ENCODE measurements around the gene MRPS34.
"Not testable (repeated sequence)": the region's sequence is repeated elsewhere in the genome, so short reads cannot be mapped to it uniquely, and the experiment has no call there.

The MRPS34 gene

DNA sequence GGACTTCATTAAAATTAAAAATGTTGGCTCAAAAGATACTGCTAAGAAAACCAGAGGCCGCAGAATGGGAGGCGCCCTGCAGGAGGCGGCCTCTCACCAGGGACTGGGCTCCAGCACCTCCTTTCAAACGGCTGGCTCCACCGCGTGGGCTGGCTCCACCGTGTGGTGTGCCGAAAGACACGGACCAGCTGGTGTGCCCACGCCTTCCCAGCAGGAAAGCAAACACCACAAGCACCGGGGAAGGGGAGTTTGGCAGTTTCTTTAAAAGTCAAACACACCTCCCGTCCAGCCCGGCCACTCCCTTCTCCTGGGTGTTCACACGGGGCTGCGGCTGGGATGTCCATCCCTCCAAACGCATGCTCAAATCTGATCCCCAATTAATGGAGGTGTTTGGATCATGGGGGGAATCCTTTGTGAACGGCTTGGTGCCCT, 39.8 kb upstream of the MRPS34 start:
- Histone ChIP-seq H3K27ac (ENCODE audit: low read depth, low read length) (no peak overlapping the region), H3K36me3 (ENCODE audit: control insufficient read depth, insufficient read depth, low read length) (peaks cover 27% of the 10 kb centered on the region), H3K4me1 (ENCODE audit: control insufficient read depth, insufficient read depth, low read length) (no peaks in the 10 kb centered on the region), H3K27me3 (ENCODE audit: control insufficient read depth, insufficient read depth, low read length) (no peaks in the 10 kb centered on the region), H3K4me3 (ENCODE audit: low read length) (no peak overlapping the region), H3K9ac (ENCODE audit: low read length) (no peak overlapping the region)

DNA sequence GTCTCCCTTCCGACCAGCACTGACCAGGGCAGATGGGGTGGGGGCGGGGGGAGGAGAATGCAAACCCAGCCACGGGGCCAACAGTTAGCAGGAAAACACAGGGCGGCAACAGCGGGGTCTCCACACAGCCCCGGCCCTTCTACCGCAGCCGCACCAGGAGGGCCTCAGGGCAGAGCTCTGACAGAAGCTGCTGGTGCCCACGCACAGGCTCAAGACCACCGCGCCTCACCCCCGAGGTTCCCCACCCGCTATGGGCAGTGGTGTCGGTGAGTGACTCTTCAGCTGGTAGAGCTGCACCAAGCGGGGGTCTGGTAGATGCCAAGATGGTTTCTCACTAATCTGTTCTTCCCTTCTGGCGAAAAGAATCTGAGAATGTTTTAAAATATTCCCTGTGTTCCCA, 37.6 kb upstream of the MRPS34 start:
- Histone ChIP-seq H3K27me3 (ENCODE audit: control insufficient read depth, insufficient read depth, low read length) (no peaks in the 10 kb centered on the region), H3K27ac (ENCODE audit: low read depth, low read length) (no peak overlapping the region), H3K9ac (ENCODE audit: low read length) (no peak overlapping the region), H3K4me1 (ENCODE audit: control insufficient read depth, insufficient read depth, low read length) (no peaks in the 10 kb centered on the region), H3K4me3 (ENCODE audit: low read length) (no peak overlapping the region), H3K36me3 (ENCODE audit: control insufficient read depth, insufficient read depth, low read length) (peaks cover 20% of the 10 kb centered on the region)

GRCh38 chr16:1810106-1810505, 37.2 kb upstream of the MRPS34 start:
- no peak overlapping the region for H3K9ac ChIP-seq (ENCODE audit: low read length)
- no peak overlapping the region for H3K27ac ChIP-seq (ENCODE audit: low read depth, low read length)
- no peak overlapping the region for H3K4me3 ChIP-seq (ENCODE audit: low read length)
- no peaks in the 10 kb centered on the region for H3K4me1 ChIP-seq (ENCODE audit: control insufficient read depth, insufficient read depth, low read length)
- no peaks in the 10 kb centered on the region for H3K27me3 ChIP-seq (ENCODE audit: control insufficient read depth, insufficient read depth, low read length)
- H3K36me3 ChIP-seq (ENCODE audit: control insufficient read depth, insufficient read depth, low read length) = peaks cover 20% of the 10 kb centered on the region

DNA sequence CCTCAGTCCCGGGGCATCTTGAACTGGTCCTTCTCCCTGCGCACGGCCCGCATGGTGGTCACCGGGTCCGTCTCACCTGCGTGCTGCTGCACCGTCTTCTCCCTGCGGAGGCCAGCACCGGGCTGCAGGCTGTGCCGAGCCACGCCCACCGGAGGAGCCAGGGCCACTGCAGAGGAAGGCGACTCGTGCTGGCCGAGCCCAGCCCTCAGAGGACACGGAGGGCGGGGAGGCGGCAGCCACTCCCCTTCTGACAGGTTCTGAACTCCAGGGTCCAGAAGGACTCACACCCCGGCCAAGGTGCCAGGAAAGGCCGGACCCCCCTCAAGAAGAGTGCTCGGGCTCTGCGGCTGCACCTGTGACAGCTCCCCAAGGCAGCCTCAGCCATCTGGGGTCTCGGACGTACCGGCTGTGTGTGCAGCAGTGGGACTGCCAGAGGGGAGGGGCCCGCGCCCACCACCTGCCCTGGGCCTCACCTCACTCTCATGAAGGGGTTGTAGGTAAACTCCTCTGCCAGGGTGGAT, 36.4 kb upstream of the MRPS34 start:
- no peak overlapping the region for H3K27ac ChIP-seq (ENCODE audit: low read depth, low read length)
- H3K36me3 ChIP-seq (ENCODE audit: control insufficient read depth, insufficient read depth, low read length) = peaks cover 20% of the 10 kb centered on the region
- H3K9ac ChIP-seq (ENCODE audit: low read length) = no peak overlapping the region
- no peaks in the 10 kb centered on the region for H3K4me1 ChIP-seq (ENCODE audit: control insufficient read depth, insufficient read depth, low read length)
- no peak overlapping the region for H3K4me3 ChIP-seq (ENCODE audit: low read length)
- no peaks in the 10 kb centered on the region for H3K27me3 ChIP-seq (ENCODE audit: control insufficient read depth, insufficient read depth, low read length)

DNA sequence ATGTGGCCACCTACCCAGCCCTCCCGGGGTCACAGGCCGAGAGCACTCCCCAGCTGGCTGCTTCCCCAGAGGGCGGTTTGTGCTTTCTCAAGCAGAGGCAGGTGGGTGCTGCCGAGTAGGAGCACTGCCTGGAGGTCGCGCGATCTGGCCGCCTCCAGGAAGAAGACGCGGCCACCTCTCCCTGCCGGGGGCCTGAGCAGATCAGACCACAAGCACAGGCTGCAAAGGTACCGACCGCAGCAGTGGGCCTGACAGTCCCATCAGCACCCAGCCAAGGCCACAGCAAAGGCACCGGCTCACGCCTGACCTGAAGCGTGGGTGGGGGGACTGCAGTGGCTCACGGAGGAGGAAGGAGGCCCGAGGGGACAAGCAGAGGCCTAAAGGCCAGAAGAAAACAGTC, 35.8 kb upstream of the MRPS34 start:
- Histone ChIP-seq H3K36me3 (ENCODE audit: control insufficient read depth, insufficient read depth, low read length) (peaks cover 20% of the 10 kb centered on the region), H3K9ac (ENCODE audit: low read length) (no peak overlapping the region), H3K4me1 (ENCODE audit: control insufficient read depth, insufficient read depth, low read length) (no peaks in the 10 kb centered on the region), H3K27me3 (ENCODE audit: control insufficient read depth, insufficient read depth, low read length) (no peaks in the 10 kb centered on the region), H3K27ac (ENCODE audit: low read depth, low read length) (no peak overlapping the region), H3K4me3 (ENCODE audit: low read length) (no peak overlapping the region)

DNA sequence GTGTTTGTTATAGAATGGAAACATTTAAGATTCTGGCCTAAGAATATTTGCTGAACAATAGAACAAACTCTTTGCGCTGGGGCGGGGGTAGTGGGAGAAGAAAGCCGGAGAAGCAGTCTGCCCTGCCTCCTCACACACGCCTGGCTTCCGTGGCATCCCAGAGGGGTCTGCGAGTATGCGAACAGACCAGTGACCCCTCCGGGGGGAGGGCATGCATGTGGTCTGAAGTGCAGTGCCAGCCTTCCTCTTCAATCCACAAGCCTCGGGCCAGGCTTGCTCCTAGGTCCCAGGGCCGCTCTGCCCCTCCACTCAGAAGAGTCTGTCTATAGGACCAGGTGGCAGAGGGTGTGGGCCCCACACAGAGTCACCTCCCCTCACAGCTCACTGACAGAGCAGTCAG, 34.7 kb upstream of the MRPS34 start:
- H3K9ac ChIP-seq (ENCODE audit: low read length) = no peak overlapping the region
- no peak overlapping the region for H3K4me3 ChIP-seq (ENCODE audit: low read length)
- H3K27ac ChIP-seq (ENCODE audit: low read depth, low read length) = no peak overlapping the region
- H3K36me3 ChIP-seq (ENCODE audit: control insufficient read depth, insufficient read depth, low read length) = peaks cover 20% of the 10 kb centered on the region
- H3K4me1 ChIP-seq (ENCODE audit: control insufficient read depth, insufficient read depth, low read length) = no peaks in the 10 kb centered on the region
- H3K27me3 ChIP-seq (ENCODE audit: control insufficient read depth, insufficient read depth, low read length) = no peaks in the 10 kb centered on the region

DNA sequence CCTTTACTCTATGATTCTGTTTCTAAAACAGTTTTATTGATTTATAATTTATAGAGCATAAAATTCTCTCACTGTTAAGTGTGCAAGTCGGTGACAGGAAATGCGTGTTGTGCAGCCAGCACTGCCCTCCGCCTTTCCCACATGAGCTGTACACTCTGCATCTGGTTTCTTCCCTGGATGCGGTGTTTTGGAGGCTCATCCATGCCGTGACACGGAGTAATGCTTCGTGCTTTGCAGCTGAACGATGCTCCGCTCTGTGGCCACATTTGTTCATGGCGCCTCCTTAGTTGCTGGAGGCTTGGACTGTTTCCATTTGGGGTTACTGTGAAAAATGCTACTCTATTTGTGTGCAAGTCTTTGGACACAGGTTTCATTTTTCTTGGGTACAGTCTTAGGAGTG, 27.8 kb upstream of the MRPS34 start:
- no peaks in the 10 kb centered on the region for H3K4me1 ChIP-seq (ENCODE audit: control insufficient read depth, insufficient read depth, low read length)
- no peaks in the 10 kb centered on the region for H3K36me3 ChIP-seq (ENCODE audit: control insufficient read depth, insufficient read depth, low read length)
- H3K27ac ChIP-seq (ENCODE audit: low read depth, low read length) = no peak overlapping the region
- no peak overlapping the region for H3K9ac ChIP-seq (ENCODE audit: low read length)
- H3K4me3 ChIP-seq (ENCODE audit: low read length) = no peak overlapping the region
- H3K27me3 ChIP-seq (ENCODE audit: control insufficient read depth, insufficient read depth, low read length) = no peaks in the 10 kb centered on the region

GRCh38 chr16:1799263-1799662, 26.3 kb upstream of the MRPS34 start:
- not testable (repeated sequence) for H3K36me3 ChIP-seq (ENCODE audit: control insufficient read depth, insufficient read depth, low read length); H3K27ac ChIP-seq (ENCODE audit: low read depth, low read length); H3K4me3 ChIP-seq (ENCODE audit: low read length); H3K27me3 ChIP-seq (ENCODE audit: control insufficient read depth, insufficient read depth, low read length); H3K9ac ChIP-seq (ENCODE audit: low read length); H3K4me1 ChIP-seq (ENCODE audit: control insufficient read depth, insufficient read depth, low read length)

- no peaks in the 10 kb centered on the region for H3K36me3 ChIP-seq (ENCODE audit: control insufficient read depth, insufficient read depth, low read length)
- no peak overlapping the region for H3K9ac ChIP-seq (ENCODE audit: low read length)
- H3K27me3 ChIP-seq (ENCODE audit: control insufficient read depth, insufficient read depth, low read length) = no peaks in the 10 kb centered on the region
- no peak overlapping the region for H3K4me3 ChIP-seq (ENCODE audit: low read length)
- no peak overlapping the region for H3K27ac ChIP-seq (ENCODE audit: low read depth, low read length)
- H3K4me1 ChIP-seq (ENCODE audit: control insufficient read depth, insufficient read depth, low read length) = no peaks in the 10 kb centered on the region
Measured at GRCh38 chr16:1794908-1795666, 22.2 kb upstream of the MRPS34 start.

- Histone ChIP-seq H3K27ac (ENCODE audit: low read depth, low read length) (no peak overlapping the region), H3K9ac (ENCODE audit: low read length) (no peak overlapping the region), H3K4me3 (ENCODE audit: low read length) (no peak overlapping the region)
Measured at GRCh38 chr16:1794221-1794871, 21.4 kb upstream of the MRPS34 start.

GRCh38 chr16:1793578-1794220, 20.8 kb upstream of the MRPS34 start, which contains the start of gene IGFALS:
Gene IGFALS (minus strand): TSS chr16:1793705. CDS start chr16:1793652, 53 bp downstream.
- peaks cover 3% of the 10 kb centered on the region for H3K36me3 ChIP-seq (ENCODE audit: control insufficient read depth, insufficient read depth, low read length)
- H3K4me3 ChIP-seq (ENCODE audit: low read length) = no peak within 1 kb of the TSS
- H3K4me1 ChIP-seq (ENCODE audit: control insufficient read depth, insufficient read depth, low read length) = no peaks in the 10 kb centered on the region
- H3K27me3 ChIP-seq (ENCODE audit: control insufficient read depth, insufficient read depth, low read length) = no peaks in the 10 kb centered on the region
- no peak within 1 kb of the TSS for H3K9ac ChIP-seq (ENCODE audit: low read length)
- H3K27ac ChIP-seq (ENCODE audit: low read depth, low read length) = no peak within 1 kb of the TSS

More at GRCh38 chr16:1794221-1794871, 21.4 kb upstream of the MRPS34 start:
- Histone ChIP-seq H3K27me3 (ENCODE audit: control insufficient read depth, insufficient read depth, low read length) (no peaks in the 10 kb centered on the region), H3K36me3 (ENCODE audit: control insufficient read depth, insufficient read depth, low read length) (no peaks in the 10 kb centered on the region), H3K4me1 (ENCODE audit: control insufficient read depth, insufficient read depth, low read length) (no peaks in the 10 kb centered on the region)

- no peaks in the 10 kb centered on the region for H3K4me1 ChIP-seq (ENCODE audit: control insufficient read depth, insufficient read depth, low read length)
- peaks cover 4% of the 10 kb centered on the region for H3K36me3 ChIP-seq (ENCODE audit: control insufficient read depth, insufficient read depth, low read length)
- H3K9ac ChIP-seq (ENCODE audit: low read length) = no peak overlapping the region
- H3K27me3 ChIP-seq (ENCODE audit: control insufficient read depth, insufficient read depth, low read length) = no peaks in the 10 kb centered on the region
- H3K27ac ChIP-seq (ENCODE audit: low read depth, low read length) = no peak overlapping the region
- no peak overlapping the region for H3K4me3 ChIP-seq (ENCODE audit: low read length)
Measured at GRCh38 chr16:1792836-1793577, 20.1 kb upstream of the MRPS34 start.

Data from rectal smooth muscle tissue (tissue), 1 donor.